Stimulated activated CD8-positive, alpha-beta memory T cell treated with anti-CD3 and anti-CD28 coated beads, Interleukin-4, amount 100 ng/mL, for 1 hour (primary cell): Measurements from ENCODE around the gene PANK1.

Source experiments
- DNase-seq, 2 donors: peaks; one replicate each; pipeline ENCODE4 v3.0.0-alpha.2; 2020; ENCODE audit warnings: low read depth in 2 of 2, low spot score in 1 of 2

PANK1 gene

DNA sequence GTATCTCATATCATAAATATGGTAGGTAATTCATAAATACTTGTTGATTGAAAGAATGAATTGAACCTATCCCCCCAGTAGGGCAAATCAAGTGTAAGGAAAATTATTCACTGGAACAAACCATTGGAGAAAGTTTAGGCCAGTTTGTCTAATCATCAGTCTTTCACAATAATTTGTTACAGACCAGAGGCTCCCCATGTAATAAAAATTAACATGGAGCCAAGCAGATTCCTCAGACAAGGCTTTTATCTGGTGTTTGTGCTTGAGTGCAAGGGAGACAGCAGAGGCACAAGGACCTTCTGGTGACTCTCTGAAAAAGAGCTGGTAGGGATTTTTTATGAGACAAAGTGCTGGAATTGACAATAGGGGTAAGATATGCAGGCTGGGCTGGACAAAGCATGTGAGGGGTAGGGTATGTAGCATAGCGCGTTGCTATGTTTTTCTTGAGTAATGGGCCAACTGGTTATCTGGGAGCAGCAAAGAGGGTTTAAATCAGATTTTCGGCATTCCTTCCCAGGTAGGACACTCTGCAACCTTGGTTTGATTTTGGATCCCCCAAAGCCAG lies 7.8 kb upstream of the PANK1 start:
- DNase-seq: no peak

DNA sequence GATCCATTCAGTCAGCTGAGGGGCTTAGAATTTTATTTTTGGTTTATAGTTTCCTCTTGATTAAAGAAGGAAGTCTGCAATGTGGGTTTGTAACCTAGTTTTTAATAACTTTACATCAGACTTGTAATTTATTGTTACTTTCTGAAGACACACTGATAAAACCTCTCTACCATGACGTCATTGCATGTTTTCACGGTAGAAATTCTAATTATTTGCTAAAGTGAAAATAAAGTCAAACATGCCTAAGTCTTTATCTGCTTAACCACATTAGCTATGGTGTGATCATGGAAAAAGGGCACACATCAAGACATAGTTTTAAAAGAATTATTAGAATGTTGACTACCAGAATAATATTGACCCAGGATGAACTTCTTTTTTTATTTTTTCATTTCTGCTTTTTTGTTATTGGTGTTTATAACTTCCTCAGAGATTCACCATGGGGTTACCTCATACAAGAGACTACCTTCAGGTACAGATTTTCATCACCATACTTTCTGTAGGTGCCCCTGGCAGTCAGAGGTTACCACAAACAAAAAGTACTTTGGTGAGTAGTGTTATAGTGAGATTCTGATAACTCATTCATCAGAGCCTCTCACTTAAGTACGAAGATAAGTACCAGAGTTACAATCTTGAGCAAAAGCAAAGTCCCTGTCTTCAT lies 7.0 kb upstream of the PANK1 start:
- DNase-seq: no peak

DNA sequence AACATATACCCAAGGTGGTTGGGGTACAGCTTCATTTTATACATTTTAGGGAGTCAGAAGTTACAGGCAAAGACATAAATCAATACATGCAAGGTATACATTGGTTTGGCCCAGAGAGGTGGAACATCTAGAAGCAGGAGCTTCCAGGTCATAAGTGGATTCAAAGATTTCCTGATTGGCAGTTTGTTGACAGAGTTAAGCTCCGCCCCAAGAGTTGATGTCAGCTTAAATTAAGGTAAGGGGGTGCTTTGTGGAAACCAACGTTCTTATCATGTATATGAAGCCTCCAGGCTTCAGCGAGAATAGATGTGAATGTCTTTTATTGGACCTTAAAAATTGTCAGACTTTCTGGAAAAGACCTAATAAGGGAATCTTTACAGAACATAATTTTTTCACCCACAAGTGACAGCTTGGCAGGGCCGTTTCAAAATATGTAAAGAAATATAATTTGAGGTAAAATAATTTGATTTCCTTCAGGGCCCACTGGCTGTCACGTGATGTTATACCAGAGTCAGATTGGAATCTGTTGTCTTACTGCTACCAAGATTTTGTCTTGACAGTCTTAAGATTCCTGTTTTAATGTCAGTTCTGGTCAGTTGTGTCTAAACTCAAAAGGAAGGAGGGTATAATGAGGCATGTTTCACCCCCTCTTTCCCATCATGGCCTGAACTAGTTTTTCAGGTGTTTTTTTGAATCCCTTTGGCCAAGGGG lies 6.3 kb upstream of the PANK1 start:
- no peak for DNase-seq

DNA sequence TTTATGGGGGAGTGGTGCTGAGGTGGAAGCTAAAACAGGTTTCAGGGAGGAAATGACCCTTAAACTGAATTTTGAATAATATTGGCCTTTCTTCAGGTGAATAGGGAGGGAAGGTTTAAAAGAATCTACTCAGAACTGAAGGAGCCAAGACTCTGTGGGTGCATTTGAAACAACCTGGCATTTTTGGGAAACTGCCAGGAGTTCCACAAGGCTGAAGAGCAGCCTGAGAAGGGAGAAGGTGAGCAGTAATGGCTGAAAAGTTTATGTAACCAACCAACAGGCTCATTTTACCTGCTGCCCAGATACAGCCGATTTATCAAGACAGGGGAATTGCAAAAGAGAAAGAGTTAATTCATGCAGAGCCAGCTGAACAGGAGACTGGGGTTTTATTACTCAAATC lies 4.0 kb upstream of the PANK1 start:
- no peak for DNase-seq

DNA sequence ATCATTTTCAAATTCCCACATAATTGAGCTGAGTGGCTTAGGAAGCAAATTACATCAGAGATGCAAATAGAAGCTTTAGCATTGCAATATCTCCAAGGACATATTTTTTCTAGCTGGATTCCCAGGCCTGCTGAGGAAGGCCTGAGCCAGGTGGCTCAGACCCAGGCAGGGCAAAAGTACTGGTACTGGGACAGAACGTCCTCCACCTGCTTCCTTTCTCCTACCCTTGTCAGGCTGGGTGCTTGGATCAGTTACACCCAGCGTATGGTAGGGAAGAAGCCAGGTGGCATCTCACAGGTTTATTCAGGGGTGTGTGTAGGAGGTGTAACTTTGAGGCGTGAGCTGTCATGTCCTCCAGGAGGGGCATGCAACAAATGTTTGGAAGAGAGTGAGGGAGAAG lies 3.0 kb upstream of the PANK1 start:
- DNase-seq: no peak

DNA sequence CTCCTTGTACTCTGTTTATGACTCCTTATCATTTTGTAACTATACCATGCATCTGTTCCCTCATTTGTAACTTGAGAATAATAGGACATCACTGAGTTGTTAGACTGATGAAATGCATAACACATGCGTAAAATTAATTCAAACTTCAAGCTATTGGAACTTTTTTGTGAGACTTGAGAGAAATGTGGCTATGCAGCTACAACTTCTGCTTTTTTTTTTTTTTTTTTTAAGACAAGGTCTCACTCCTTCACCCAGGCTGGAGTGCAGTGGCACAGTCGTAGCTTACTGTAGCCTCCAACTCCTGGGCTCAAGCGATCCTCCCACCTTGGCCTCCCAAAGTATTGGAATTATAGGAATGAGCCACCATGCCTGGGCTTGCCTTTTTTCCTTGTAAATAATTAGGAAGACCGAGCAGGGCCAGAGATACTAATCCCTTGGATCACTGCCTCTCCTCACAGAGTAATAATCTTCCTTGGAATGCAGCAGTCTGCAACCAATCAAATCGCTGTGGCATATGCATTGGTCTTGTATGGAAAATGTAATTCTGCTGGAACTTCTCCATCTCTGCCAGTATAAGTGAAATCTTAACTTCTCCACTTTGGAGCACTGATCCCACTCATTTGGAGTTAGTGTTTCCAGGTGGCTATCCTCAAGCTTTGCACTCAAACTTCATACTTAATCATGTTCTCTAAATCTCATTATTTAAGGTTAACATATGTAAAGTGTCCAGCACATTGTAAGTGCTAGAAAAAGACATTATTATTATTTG lies 2.0 kb upstream of the PANK1 start:
- DNase-seq: no peak

DNA sequence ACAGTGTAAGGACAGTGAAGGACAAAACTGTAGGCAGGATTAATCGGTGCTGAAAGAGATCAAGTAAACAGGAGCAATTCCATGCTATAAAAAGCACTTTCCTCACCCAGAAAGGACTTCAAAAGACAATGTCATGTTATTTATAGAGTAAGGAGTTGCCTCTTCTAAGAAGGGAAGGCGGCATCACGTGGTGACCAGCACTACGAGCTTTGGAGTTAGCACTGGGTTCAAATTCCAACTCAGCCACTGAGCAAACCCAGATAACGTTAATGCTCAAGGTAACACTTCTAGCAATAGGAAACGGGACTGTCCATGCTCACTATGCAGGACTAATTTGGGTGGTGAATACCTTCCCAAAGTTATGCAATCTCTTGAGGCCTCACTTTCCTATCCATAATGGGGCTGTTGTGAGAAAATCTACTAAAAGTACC lies 715 bp upstream of the PANK1 start:
- no peak for DNase-seq

DNA sequence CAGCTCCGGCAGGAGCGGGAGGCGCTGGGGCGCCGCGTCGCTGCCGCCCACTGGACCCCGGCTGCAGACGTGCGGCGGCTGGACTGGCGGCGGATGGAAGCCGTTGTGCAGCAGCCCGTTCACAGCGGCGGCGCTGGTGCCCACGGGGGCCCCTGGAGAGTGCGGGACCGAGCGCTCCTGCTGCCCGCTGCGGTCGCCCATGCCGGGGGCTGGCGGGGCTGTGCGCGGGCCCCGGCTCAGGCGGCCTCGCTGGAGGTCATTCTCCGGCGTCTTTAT lies 413 bp downstream of the PANK1 start:
- DNase-seq: no peak

DNA sequence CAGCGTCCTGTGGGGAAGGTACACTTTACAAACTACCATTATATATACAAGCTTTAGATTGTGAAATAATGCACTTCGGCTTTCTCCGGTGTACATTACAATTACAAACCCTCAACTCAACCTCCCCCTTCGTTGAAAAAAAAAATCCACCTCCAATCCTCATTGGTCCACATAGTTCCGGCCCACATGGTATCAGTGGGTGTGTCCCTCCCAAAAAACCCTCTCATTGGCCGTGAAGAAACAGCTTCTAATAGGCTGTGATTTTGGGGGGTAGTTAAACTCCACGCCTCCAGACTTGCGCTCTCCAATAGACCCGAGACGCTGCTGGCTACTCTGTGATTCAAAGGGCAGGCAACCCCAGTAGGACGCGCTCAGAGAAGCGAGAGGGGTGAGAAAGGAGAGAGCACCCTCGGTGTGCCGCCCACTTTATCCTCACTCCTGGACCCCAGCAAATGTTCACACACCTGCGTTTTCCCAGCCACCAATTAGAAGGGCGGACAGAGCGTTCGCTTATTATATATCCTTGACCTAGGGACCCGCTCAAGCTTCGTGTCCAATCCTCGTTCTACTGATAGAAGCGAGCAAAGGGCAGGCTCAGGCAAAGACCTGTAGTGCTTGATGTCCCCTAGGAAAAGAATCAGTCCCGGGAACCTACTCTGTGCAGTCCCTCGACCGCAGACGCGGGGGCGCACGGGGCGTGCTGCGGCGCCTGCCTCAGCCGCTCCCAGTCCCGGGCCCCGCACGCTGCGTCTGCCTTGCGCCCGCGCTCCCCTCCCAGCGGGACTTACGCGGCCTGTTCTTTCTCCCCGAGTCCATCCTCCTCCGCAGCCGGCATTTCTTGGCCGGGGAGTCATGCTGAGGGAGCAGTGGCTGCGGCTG lies 991 bp downstream of the PANK1 start:
- DNase-seq: peak in 1 of 2 donors; percentile 26

DNA sequence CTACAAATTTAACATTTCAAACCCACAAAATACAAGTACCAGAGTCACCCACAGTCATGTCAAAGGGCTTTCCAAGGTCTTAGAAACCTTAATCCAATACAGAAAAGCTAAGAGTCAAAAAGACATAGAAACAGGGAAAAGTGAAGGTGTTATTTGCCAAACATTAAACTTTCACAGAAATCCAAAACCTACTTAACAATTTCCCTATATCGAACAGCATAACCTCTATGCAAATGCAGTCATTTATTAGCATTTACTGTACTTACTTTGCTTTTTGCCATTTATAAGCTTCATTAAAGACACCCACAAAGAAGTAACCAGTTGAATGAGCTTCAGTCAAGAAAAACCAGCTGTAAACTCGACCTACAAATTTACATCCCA lies 1.6 kb downstream of the PANK1 start:
- no peak for DNase-seq

DNA sequence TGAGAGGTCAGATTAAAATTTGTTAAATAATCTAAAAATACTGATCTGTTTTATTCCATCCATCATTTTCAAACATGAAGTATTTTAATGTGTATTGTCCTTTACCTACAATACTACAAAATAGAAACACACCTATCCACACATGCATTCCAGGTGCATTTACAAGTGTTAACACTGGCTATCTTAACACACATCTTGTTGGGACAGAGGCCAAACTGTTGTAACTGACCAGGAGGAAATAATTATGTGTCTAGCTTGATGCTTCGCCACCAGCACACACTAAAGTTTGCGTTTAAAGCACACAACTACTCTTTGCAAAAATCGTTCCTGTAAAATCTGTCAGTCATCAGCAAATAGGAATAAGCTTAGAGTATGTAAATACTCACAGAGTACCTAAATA lies 2.8 kb downstream of the PANK1 start:
- no peak for DNase-seq

DNA sequence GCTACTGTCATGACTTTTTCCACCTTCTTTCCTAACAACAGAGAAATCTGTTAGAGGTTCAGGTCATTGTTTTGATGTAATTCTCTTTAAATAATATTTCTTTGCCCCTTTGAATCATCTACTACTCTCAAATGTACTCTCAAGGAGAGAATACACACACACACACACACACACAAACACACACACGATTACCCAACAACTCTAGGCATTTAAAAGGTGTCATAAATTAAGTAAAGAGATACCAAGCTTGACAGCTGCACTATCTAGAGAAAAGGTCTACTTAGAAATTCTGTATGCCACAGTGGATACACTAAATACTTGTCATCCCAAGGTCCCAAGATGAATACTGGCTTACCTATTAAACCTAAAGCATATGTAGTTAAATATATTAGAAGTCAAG lies 4.8 kb downstream of the PANK1 start:
- no peak for DNase-seq

DNA sequence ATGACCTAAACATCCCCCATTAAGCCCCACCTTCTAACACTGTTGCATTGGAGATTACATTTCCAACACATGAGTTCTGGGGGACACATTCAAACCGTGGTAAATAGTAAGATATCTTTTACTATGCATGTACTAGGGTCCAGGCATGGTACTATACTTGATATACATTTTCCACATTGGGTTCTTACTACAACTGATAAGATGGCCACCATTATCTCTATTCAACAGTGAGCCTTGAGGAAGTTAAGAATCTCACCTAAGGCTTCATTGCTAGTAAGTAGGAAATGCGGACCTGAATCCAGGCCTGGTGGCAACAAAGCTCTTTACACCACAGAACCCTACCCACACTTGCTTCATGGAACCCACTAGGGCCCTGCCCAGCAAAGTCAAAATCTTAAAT lies 5.7 kb downstream of the PANK1 start:
- no peak for DNase-seq

DNA sequence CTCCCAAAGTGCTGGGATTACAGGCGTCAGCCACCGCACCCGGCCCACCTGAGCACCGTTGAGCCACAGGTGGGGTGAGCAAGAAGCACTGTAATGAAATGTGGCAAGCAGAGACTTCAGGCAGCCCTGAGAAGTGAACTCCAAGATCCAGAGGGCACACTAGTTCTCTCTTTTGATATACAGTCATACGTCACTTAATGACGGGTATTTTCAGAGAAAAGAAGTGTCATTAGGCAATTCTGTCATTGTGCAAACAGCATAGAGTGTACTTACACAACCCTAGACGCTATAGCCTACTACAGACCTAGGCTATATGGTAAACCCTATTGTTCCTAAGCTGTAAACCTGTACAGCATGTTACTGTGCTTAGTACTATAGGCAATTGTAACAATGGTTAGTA lies 7.9 kb downstream of the PANK1 start:
- DNase-seq: no peak

DNA sequence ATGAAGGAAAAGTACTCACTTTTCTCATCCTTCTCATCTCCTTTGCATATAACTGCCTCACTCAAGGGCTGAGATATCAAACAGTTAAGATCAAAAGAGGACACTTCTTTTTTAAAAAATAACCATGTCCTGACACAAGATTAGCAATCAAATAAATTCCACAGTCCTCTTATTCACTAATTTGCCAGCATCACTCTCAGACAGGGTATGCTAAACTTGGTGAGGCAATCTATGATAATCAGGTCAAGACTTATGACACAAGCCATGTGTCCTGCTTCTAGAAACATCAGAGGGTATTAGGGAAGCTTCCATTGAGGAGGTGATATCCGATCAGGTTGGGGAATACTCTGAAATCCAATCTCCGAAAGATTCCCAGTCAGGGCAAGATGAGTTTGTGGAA lies 10.4 kb downstream of the PANK1 start:
- DNase-seq: no peak

DNA sequence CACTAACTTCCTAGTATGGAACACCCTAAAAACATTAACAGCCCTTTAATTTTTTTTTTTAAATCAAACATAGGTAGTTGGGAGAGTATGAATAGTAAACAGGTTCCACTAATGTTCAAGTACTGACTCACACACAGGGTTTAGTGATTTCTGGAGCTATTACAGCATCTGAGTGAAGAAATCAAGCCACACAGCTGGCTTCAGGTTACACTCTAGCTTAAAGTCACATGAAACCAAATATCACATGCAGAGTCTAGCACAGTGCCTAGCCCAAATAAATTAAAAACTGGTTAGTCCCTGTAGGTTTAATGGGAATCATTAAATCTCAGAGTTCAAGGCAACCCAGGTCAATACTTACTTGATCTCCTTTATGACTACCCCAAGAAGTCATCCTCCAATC lies 11.6 kb downstream of the PANK1 start:
- no peak for DNase-seq

DNA sequence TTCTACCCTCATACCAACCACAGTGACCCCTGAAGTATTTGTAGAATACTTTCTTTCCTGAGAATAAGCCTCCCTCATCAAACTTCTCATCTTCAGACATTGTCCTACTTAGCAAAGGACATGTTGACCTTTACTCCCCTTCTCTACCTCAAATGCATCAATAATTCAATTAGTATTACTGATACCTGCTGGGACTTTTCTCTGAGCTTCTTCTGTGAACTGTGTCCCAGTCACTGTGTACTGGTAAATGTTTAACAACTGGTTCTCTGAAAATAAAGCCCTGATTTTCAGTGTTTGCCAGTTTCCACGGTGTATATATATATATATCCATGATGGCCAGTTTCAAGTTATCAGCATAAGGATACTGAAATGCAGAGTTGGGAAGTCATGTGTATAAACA lies 12.2 kb downstream of the PANK1 start:
- DNase-seq: no peak

DNA sequence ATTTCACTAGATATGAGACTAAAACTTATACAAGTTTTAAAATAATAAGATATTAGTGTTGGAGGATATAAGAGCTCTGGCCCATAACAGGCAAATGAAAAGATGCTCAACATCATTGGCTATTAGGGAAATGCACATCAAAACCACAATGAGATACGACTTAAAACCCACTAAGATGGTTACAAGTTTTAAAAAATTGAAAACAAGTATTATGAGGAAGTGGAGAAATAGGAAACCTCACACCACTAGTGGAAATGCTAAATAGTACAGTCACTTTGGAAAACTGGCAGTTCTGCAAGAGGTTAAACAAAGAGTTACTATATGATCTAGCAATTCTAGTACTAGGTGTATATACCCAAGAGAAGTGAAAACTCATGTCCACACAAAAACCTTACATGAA lies 17.2 kb downstream of the PANK1 start:
- no peak for DNase-seq

DNA sequence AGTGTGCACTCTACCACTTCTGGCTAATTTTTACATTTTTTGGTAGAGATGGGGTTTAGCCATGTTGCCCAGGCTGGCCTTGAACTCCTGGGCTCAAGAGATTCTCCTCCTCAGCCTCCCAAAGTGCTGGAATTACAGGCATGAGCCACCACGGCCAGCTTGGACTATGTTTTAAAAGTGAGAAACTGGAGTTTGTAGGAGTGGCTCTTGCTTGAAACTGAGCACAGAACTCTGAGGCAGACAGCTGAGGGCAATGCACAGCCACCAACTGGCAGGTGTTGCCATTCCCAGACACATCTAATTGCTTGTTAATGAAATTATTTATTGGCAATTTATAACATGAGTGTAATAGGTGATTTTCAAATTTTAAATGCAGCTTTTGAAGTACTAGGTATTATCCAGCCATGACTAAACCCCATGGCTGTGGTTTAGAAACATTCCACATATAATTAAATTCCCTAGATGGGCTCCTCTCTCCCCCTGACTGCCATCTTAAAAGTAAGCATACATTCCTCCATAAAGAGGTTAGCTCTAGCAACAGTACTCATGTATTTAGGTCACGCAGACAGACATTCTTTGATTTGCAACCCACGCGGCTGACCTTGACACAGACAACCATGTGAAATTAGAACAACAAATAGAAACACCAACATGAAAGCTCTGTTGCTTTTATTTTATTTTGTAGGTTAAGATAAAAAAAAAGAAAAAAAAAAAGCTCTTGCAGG lies 19.8 kb downstream of the PANK1 start:
- no peak for DNase-seq

DNA sequence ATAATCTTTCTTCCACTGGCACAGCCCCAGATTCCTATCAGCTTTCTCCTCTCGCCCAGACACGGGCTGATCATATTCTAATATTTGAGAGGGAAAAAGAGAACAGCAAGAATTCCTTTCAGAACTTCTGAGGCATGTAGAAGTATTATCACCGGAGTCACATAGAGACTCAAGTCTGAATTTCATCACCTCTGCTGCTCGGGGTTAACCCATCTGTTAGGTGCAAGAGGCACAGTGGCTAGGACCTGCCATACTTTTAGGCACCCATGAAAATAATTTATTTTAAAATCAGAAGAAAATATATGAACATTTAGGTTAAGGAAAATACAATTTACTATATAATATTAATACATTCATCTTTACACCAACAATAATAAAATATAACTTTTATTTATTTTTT lies 21.0 kb downstream of the PANK1 start:
- no peak for DNase-seq

DNA sequence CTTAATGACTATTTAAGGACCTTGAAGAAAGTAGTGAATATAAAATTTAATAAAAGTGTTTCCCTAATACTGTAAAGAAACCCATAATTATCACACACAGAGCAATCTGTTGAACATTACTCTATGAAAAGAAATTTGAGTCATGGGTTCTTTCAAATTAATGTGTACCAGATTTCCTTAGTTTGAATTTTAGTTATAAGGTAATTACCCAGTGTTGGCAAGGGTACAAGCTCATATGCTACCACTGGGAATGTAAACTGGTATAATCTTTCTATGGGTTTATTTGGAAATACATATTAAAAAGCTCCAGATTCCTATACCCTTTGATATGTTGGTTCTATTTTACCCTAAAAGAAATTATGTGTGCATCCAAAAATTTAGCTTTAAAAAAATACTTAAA lies 22.9 kb downstream of the PANK1 start:
- no peak for DNase-seq
